GM18873 (cell line): ENCODE measurements around the gene PTPN6.

Experiments
- ATAC-seq: cut with Tn5 transposase; IDR thresholded peaks from one replicate; pipeline ENCODE4 v1.9.1; 2021; ENCODE audit warnings: mild to moderate bottlenecking, moderate library complexity, moderate number of reproducible peaks; ENCODE audit not compliant: unreplicated experiment, low FRiP score

The PTPN6 gene

DNA sequence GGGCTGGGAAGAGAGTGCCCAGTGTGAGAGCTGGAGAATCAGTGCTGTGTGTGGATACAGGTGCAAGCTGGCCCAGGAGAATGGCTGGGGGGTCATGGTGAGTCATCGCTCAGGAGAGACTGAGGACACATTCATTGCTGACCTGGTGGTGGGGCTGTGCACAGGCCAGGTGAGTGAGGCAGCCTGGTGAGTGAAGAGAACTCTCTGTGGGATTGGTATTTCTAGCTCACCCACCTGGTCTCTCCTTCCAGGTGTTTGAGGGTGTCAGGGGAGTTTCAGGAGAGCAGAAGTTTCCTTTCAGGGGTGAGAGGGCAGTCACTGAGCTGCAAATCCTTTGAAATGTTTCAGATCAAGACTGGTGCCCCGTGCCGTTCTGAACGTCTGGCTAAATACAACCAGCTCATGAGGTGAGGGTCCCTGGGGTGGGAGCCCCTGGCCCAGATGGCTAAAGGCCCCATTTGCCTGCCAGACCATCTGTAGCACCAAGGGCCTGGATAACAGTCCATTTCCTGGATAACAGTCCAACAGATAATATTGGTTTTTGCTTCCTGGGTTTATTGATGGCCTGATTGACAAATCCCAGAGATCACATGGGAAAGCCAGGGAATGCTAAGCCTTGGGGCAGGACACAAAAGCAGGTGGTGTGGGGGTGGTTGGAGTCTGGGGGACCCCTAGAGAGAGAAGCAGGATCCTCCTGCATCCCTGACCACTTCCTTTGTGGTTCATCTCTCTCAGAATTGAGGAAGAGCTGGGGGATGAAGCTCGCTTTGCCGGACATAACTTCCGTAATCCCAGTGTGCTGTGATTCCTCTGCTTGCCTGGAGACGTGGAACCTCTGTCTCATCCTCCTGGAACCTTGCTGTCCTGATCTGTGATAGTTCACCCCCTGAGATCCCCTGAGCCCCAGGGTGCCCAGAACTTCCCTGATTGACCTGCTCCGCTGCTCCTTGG lies 28.9 kb upstream of the PTPN6 start:
- no peak for ATAC-seq

DNA sequence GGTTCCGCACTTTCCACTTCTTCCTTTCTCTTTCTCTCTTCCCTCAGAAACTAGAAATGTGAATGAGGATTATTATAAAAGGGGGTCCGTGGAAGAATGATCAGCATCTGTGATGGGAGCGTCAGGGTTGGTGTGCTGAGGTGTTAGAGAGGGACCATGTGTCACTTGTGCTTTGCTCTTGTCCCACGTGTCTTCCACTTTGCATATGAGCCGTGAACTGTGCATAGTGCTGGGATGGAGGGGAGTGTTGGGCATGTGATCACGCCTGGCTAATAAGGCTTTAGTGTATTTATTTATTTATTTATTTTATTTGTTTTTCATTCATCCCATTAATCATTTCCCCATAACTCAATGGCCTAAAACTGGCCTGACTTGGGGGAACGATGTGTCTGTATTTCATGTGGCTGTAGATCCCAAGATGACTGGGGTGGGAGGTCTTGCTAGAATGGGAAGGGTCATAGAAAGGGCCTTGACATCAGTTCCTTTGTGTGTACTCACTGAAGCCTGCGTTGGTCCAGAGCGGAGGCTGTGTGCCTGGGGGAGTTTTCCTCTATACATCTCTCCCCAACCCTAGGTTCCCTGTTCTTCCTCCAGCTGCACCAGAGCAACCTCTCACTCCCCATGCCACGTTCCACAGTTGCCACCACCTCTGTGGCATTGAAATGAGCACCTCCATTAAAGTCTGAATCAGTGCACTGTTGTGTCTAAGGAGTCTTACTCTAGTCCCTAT lies 28.0 kb upstream of the PTPN6 start:
- ATAC-seq = no peak

DNA sequence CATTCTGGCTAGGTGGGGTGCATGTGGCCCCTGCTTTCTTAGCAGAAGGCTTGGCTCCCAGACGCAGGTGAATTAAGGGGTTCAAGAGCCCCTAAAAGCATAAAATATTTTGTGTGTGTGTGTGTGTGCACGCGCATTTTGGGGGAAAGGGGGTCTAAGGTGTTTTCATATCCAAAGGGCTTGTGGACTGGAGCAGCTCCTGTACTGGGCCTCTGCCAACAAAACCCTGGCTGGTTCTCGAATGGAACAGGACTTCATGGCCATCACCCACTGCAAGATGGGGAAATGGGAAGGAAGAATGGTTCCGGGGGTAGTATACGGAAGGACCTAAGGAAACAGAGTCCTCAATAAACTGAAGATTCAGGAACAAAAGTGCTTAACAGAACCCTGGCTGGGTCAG lies 27.3 kb upstream of the PTPN6 start:
- no peak for ATAC-seq

DNA sequence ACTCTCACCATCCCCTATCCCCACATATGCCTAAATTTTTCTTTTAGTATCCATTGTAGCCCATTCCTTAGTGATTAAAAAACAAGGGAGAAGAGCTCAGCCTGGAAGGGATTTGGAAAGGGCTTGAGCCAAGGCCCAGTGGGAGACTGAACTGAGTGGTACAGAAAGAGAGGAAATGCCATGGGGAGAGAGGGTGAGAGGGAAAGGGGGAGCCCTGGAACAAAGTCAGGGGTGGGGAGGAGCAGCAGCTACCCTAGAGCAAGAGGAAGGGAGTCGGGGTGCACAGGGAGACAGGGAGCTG lies 26.0 kb upstream of the PTPN6 start:
- ATAC-seq = no peak

DNA sequence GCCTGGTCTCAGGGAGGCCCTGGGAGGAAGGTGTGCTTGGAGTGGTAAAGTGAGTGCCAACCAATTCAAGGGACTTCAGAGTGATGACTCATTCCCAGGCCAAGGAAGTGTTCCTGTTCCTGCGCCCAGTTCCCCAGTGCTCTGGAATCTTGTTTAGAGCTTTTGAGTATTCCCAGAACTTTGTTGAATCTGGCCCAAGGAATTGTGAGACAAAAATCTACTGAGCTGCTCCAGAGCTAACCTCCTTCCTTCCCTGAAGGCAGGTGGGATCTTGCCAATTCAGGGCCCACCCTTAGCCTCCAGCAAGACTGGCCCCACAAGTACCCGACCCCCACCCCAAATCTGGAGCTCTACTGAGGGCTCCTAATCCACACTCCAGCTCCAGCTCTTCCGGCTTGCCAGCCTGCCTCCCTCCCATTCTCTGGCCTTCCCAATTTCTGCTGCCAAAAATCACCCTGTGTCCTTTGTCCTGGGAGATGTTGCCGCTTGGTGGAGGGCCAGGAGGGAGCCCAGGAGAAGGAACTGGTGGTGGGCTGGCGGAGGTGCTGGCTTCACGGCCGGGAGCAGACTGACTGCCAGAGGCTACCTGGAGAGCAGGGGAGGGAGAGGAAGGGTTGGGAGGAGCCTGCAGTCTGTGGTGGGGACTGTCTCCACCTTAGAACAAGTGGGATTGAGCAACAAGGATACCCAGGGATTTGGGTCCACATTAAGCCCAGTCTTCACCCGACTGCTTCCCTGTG lies 25.4 kb upstream of the PTPN6 start:
- no peak for ATAC-seq

DNA sequence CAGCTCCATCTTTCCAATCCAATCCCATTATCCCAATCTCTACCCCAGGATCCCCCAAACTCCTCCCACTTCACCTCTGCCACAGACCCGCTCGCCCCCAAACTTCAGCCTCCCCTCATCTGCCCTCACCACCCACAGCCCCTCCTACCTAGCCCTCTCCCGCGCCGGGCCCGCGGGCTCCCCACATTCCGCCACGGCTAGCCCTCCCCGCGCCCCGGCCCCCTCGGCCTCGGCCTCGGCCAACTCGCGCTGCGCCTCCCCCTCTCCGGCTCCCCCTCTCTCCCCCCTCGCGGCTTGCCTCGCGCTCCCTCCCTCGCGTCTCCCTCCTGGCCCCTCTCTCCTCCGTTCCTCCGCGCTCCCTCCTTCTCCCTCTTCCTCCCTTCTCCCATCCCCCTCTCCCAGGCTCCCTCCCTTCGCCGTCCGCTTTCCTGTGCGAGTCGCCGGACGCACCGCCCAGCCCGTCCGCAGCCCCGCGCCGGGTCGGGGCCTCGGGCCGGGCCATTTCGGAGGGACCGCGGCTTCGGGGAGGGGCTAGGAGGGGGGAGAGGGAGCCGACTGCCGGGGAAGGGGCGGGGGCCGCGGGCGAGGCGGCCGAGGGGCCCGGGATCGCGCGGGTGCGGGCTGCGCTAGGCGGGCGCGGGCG lies 23.7 kb upstream of the PTPN6 start, which contains the start of gene ATN1:
Gene ATN1 (plus strand): TSS at position 581 of the 643 bp plus-strand sequence. CDS start 6,043 bp downstream, outside the sequence.
- ATAC-seq = no peak

DNA sequence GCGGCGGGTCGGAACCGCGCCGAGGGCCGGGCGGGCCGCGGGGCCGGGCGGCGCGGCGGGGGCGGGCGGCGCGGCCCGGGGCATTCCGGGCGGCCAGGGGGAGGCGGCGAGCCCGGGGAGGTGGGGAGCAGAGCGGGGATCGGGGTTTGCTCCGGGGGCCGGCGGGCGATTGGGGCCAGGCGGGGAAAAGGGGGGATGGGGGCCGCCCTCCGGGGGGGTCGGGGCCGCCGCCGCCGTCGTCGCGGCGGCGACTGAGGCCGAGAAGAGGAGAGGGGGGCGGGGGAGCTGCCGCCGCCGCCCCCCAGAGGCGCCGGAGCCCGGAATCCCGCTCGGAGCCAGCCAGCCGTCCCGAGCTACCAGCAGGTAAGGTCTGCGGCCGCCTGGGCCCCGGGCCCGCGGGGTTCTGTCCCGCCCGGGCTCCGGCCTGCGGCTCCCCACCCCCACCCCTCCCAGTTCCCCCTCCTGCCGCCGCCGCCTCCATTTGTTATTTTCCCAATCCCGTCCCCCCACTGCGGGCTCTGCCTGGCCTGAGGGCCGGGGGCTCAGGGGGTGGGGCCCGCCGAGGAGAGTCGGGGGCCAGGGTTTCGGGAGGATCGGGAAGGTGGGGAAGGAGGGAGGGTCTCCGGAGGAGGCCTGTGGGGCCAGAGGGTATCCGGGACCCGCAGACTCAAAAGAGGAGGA lies 23.0 kb upstream of the PTPN6 start:
- no peak for ATAC-seq

DNA sequence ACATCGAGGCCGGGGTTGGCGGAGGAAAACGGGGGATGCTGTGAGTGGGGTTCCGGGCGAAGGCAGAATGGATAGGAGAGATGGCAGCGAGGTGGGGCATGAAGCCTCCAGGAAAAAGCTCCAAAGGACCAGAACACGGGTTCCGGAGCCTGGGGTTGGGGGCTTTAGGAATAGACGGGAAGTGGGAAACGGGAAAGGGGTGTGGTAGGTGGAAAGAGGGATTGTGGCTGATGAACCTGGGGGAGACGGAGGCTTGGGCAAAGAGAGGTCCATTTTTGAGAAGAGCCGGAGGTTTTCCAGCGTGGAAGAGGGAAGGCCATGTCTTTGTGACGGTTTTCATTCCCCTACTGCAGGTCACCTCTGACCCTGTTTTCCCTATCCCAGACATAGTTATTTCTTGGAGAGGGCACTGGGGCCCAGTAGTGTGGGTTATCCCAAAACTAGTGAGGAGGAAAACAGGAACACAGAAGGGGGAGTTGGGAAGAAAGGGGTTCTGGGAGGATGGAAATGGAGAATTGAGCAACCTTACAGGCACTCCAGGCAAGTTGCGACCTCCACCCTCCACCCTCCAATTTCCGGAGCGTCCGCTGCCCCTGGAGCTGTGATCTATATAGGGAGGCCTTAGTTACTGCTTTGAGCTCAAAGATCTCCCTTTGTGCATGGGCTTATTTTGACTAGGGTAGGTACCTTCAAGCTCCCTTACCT lies 22.3 kb upstream of the PTPN6 start:
- no peak for ATAC-seq

DNA sequence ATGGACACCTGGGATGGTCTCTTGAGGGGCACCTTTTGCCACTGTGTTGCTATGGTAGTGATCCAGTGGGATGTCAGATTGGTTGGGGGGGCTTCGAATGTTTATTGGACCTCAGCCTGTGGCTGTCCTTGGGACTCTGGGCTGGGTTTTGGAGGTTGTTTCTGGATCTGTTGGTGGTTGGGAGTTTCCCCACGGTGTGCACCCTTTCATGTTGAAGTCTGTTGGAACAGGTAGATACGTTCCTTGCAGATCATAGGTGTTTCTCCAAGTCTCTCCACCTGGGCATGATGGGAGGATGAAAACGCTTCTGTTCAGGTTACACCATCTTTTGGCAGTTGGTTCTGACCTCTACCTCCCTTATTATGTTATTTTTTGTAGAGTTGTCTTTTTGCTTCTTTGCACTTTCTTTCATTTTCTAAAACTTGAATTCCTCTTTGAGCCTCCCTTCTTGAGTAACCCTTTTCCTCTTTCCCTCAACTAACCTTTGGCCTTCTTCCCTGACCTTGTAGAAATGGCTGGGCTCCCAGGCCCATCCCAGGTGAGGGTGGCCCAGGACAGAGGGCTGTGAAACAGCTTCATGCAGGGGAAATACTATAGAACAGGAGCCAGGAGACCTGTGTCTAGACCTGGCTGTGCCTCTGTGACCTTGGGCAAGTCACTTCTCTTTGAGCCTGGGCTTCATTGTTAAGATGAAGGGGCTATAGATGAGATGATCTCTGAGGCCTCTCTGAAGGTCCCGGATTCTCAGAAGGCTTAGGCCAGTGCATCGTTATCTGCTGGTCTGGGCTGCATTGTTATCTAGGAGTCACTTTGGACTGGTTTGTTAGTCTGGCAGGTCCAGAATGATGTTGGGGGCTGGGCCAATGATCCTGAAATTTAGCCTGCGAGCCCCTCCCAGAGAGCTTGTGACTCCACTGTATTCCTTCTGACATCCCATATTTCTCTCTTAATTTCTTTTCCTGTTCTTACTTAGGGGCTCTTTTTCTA lies 21.4 kb upstream of the PTPN6 start:
- no peak for ATAC-seq

DNA sequence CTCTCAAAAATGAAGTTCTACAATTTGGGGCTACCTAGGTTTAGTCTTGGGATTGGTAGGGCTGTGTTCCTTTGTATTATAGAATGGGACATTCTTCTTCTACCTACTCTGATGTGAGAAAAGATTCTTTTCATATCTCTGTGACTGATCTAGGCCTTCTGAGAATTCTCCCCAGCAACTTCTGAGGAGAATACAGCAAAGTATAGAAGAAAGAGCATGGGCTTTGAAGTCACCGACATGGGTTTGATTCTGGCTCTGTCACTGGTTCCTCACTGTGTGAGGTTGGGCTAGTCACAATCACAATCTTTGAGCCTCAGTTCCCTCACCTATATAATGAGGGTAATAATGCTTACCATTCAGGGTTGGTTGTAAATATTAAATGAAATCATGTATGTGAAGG lies 18.4 kb upstream of the PTPN6 start:
- no peak for ATAC-seq

DNA sequence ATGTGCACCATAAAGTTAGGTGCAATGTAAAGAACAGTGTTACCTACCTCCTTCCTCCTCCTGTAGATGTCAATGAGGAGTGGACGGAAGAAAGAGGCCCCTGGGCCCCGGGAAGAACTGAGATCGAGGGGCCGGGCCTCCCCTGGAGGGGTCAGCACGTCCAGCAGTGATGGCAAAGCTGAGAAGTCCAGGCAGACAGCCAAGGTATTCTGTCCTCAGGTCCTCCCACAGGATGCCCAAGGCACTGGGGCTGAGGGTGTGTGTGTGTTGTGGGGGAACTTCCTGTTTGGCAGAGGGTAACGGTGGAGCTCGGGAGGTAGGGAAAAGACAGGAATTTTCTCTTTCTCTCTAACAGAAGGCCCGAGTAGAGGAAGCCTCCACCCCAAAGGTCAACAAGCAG lies 17.0 kb upstream of the PTPN6 start:
- ATAC-seq = no peak

DNA sequence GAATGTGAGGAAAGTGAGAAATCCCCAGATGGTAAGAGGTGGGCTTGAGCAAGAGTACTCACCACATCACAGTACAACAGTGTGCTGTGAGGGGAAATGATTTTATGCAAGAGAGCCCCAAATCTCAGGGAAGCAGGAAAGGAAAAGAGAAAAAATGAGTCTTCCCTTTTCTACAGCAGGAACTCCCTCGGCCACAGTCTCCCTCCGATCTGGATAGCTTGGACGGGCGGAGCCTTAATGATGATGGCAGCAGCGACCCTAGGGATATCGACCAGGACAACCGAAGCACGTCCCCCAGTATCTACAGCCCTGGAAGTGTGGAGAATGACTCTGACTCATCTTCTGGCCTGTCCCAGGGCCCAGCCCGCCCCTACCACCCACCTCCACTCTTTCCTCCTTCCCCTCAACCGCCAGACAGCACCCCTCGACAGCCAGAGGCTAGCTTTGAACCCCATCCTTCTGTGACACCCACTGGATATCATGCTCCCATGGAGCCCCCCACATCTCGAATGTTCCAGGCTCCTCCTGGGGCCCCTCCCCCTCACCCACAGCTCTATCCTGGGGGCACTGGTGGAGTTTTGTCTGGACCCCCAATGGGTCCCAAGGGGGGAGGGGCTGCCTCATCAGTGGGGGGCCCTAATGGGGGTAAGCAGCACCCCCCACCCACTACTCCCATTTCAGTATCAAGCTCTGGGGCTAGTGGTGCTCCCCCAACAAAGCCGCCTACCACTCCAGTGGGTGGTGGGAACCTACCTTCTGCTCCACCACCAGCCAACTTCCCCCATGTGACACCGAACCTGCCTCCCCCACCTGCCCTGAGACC lies 15.6 kb upstream of the PTPN6 start:
- ATAC-seq = no peak

DNA sequence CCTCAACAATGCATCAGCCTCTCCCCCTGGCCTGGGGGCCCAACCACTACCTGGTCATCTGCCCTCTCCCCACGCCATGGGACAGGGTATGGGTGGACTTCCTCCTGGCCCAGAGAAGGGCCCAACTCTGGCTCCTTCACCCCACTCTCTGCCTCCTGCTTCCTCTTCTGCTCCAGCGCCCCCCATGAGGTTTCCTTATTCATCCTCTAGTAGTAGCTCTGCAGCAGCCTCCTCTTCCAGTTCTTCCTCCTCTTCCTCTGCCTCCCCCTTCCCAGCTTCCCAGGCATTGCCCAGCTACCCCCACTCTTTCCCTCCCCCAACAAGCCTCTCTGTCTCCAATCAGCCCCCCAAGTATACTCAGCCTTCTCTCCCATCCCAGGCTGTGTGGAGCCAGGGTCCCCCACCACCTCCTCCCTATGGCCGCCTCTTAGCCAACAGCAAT lies 14.9 kb upstream of the PTPN6 start:
- ATAC-seq = no peak

DNA sequence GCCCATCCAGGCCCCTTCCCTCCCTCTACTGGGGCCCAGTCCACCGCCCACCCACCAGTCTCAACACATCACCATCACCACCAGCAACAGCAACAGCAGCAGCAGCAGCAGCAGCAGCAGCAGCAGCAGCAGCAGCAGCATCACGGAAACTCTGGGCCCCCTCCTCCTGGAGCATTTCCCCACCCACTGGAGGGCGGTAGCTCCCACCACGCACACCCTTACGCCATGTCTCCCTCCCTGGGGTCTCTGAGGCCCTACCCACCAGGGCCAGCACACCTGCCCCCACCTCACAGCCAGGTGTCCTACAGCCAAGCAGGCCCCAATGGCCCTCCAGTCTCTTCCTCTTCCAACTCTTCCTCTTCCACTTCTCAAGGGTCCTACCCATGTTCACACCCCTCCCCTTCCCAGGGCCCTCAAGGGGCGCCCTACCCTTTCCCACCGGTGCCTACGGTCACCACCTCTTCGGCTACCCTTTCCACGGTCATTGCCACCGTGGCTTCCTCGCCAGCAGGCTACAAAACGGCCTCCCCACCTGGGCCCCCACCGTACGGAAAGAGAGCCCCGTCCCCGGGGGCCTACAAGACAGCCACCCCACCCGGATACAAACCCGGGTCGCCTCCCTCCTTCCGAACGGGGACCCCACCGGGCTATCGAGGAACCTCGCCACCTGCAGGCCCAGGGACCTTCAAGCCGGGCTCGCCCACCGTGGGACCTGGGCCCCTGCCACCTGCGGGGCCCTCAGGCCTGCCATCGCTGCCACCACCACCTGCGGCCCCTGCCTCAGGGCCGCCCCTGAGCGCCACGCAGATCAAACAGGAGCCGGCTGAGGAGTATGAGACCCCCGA lies 14.3 kb upstream of the PTPN6 start:
- no peak for ATAC-seq

DNA sequence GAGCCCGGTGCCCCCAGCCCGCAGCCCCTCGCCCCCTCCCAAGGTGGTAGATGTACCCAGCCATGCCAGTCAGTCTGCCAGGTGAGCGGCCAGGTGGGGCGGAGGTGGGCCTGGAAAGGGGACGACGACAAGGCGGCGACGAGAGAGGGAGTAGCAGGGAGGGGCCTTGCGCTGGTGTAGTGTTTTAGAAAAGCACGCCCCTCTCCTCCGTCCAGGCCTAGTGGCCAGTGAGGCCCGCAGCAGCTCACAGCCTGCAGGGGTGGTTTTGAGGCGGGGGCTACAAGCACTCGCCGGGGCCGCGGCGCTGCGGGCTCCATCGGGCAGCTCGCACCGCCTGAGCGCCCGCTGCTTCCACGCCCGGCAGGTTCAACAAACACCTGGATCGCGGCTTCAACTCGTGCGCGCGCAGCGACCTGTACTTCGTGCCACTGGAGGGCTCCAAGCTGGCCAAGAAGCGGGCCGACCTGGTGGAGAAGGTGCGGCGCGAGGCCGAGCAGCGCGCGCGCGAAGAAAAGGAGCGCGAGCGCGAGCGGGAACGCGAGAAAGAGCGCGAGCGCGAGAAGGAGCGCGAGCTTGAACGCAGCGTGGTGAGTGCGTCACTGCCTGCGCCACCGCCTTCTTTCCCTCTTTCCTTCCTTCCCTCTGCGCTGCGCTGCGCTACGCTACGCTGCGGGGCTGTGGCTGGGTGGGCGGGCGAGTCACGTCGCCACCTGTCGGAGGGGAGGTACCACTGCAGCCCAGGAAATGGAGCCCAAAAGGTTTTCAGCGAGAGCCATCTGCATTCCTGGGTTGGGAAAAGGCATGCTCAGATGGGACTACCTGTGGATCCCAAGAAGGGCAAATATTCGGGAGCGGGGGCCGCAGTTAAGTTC lies 13.4 kb upstream of the PTPN6 start:
- ATAC-seq = peak; percentile 83
